SK-N-SH (cell line): ENCODE data around the gene IGF2BP3. TPM values are rescaled to one million over a fixed set of nuclear protein-coding genes. Genes with fewer than 3 reads are reported as not detected.

ENCODE experiments used
- CTCF ChIA-PET: fragments of 300-600, 350-600 bp; formaldehyde crosslinking; extraction: SDS; loops from one replicate; lab custom pipeline; 2021; lab: Yijun Ruan, JAX
- POLR2A ChIA-PET: fragments of 350-600 bp; sonication (Branson Sonifier 250); formaldehyde crosslinking; extraction: SDS; loops from one replicate; lab custom pipeline; 2020; ENCODE audit warnings: antibody characterized with exemption, inconsistent platforms; lab: Yijun Ruan, JAX
- DNase-seq: peaks from one replicate; pipeline ENCODE4 v3.0.0; 2012
- H2AFZ ChIP-seq: fragments of 200-600 bp; sonication (generic); 2 replicates; pipeline ENCODE4 v1.8.1; 2016; ENCODE audit warnings: antibody characterized with exemption, mild to moderate bottlenecking, low read depth
- H3F3A ChIP-seq: fragments of 200-600 bp; sonication (generic); replicated peaks from 2 replicates; pipeline ENCODE3; 2016; ENCODE audit warnings: antibody characterized with exemption, mild to moderate bottlenecking; ENCODE audit not compliant: insufficient read depth
- H3K27ac ChIP-seq, 2 experiments: fragments of 200-500 bp in 1 of 2; fragments of 200-600 bp in 1 of 2; sonication (Bioruptor generic) in 1 of 2; sonication (generic), shearing (Covaris generic) in 1 of 2; 2 replicates each; pipeline versions ENCODE4 v1.5.1 to v1.6.1; 2014 to 2016; ENCODE audit warnings: low read depth in 2 of 2, inconsistent platforms in 1 of 2, low read length in 1 of 2, mild to moderate bottlenecking in 1 of 2, mixed read lengths in 1 of 2
- H3K27me3 ChIP-seq: fragments of 200-600 bp; sonication (generic), shearing (Covaris generic); 2 replicates; pipeline ENCODE4 v1.6.1; 2016; ENCODE audit warnings: mixed run types; ENCODE audit not compliant: insufficient read depth
- H3K36me3 ChIP-seq, 2 experiments: fragments of 200-500 bp in 1 of 2; fragments of 200-600 bp in 1 of 2; sonication (Bioruptor generic) in 1 of 2; sonication (generic) in 1 of 2; replicated peaks in 1 of 2; 2 replicates each; pipeline versions ENCODE3 to v1.5.1; 2014 to 2016; ENCODE audit warnings: low read length in 1 of 2, mild to moderate bottlenecking in 1 of 2; ENCODE audit not compliant: insufficient read depth in 2 of 2, control insufficient read depth in 1 of 2
- H3K4me1 ChIP-seq, 2 experiments: fragments of 200-500 bp in 1 of 2; fragments of 200-600 bp in 1 of 2; sonication (Bioruptor generic) in 1 of 2; sonication (generic), shearing (Covaris generic) in 1 of 2; 2 replicates each; pipeline versions ENCODE4 v1.5.1 to v1.6.1; 2014 to 2016; ENCODE audit warnings: low read depth in 1 of 2, low read length in 1 of 2, mixed run types in 1 of 2; ENCODE audit not compliant: insufficient read depth in 2 of 2, control insufficient read depth in 1 of 2
- H3K4me2 ChIP-seq: fragments of 200-600 bp; sonication (generic), shearing (Covaris generic); 2 replicates; pipeline ENCODE4 v1.6.1; 2017; ENCODE audit warnings: mixed run types
- H3K4me3 ChIP-seq, 2 experiments: fragments of 200-500 bp in 1 of 2; fragments of 200-600 bp in 1 of 2; sonication (Bioruptor generic) in 1 of 2; sonication (generic), shearing (Covaris generic) in 1 of 2; 2 replicates each; pipeline versions ENCODE4 v1.5.1 to v1.8.1; 2014 to 2016; ENCODE audit warnings: low read depth in 2 of 2, inconsistent platforms in 1 of 2, low read length in 1 of 2, mild to moderate bottlenecking in 1 of 2, mixed read lengths in 1 of 2, moderate library complexity in 1 of 2
- H3K79me2 ChIP-seq: fragments of 200-600 bp; sonication (generic); 2 replicates; pipeline ENCODE4 v1.8.1; 2017; ENCODE audit warnings: mild to moderate bottlenecking; ENCODE audit not compliant: insufficient read depth
- H3K9ac ChIP-seq: fragments of 200-600 bp; sonication (generic); 2 replicates; pipeline ENCODE4 v1.6.1; 2017; ENCODE audit warnings: mixed run types
- H3K9me2 ChIP-seq: fragments of 200-600 bp; sonication (generic); 2 replicates; pipeline ENCODE4 v1.6.1; 2017; ENCODE audit warnings: mixed run types
- H3K9me3 ChIP-seq: fragments of 200-600 bp; sonication (generic); 2 replicates; pipeline ENCODE4 v1.6.1; 2017; ENCODE audit warnings: mixed run types, mild to moderate bottlenecking, moderate library complexity
- H4K20me1 ChIP-seq: fragments of 200-600 bp; sonication (generic); 2 replicates; pipeline ENCODE4 v1.6.1; 2017; ENCODE audit warnings: mild to moderate bottlenecking, mixed run types; ENCODE audit not compliant: insufficient read depth
- CTCF ChIP-seq: fragments of 200-600 bp; sonication (generic); IDR thresholded peaks from 2 replicates; pipeline ENCODE4 v1.6.1; 2017; ENCODE audit warnings: antibody characterized with exemption, mild to moderate bottlenecking, moderate library complexity
- EZH2phosphoT487 ChIP-seq: fragments of 200-600 bp; sonication (generic); IDR thresholded peaks from 2 replicates; pipeline ENCODE4 v1.6.1; 2017; ENCODE audit warnings: low read depth, mixed run types, mild to moderate bottlenecking, antibody characterized with exemption, moderate library complexity, borderline replicate concordance
- FOXM1 ChIP-seq: IDR thresholded peaks from 2 replicates; pipeline ENCODE4 v1.4.0; 2012; ENCODE audit warnings: low read depth, mild to moderate bottlenecking
- GATA2 ChIP-seq: sonication (generic); formaldehyde crosslinking; IDR thresholded peaks from 2 replicates; pipeline ENCODE4 v1.5.0; 2020; ENCODE audit warnings: mild to moderate bottlenecking, missing genetic modification reagents
- MAX ChIP-seq: IDR thresholded peaks from 2 replicates; pipeline ENCODE4 v1.4.0; 2012; ENCODE audit warnings: low read depth
- MEF2A ChIP-seq: IDR thresholded peaks from 2 replicates; pipeline ENCODE4 v1.4.0; 2012; ENCODE audit warnings: low read depth, borderline replicate concordance
- NFIC ChIP-seq: IDR thresholded peaks from 2 replicates; pipeline ENCODE4 v1.4.0; 2012; ENCODE audit warnings: borderline replicate concordance
- POLR2AphosphoS5 ChIP-seq: IDR thresholded peaks from 2 replicates; pipeline ENCODE4 v1.6.1; 2012; ENCODE audit warnings: low read depth, low read length
- RAD21 ChIP-seq: IDR thresholded peaks from 2 replicates; pipeline ENCODE4 v1.6.1; 2012; ENCODE audit warnings: mild to moderate bottlenecking, low read length
- RCOR1 ChIP-seq: fragments of 150-350 bp; IDR thresholded peaks from 2 replicates; pipeline ENCODE4 v1.6.1; 2017; ENCODE audit warnings: antibody characterized with exemption, low read length
- RFX5 ChIP-seq: IDR thresholded peaks from 2 replicates; pipeline ENCODE4 v1.6.1; 2012; ENCODE audit warnings: mild to moderate bottlenecking, improper control_type of control experiment, low read length
- RXRA ChIP-seq: IDR thresholded peaks from 2 replicates; pipeline ENCODE4 v1.4.0; 2012; ENCODE audit warnings: low read depth, mild to moderate bottlenecking, borderline replicate concordance
- SIN3A ChIP-seq: IDR thresholded peaks from 2 replicates; pipeline ENCODE4 v1.6.1; 2012; ENCODE audit warnings: low read depth, mild to moderate bottlenecking, low read length, moderate library complexity, borderline replicate concordance
- SMC3 ChIP-seq: IDR thresholded peaks from 2 replicates; pipeline ENCODE4 v1.6.1; 2012; ENCODE audit warnings: low read depth, low read length, improper control_type of control experiment
- TAF1 ChIP-seq: IDR thresholded peaks from 2 replicates; pipeline ENCODE4 v1.6.1; 2012; ENCODE audit warnings: low read depth, mild to moderate bottlenecking, low read length, moderate library complexity, borderline replicate concordance
- TEAD4 ChIP-seq: IDR thresholded peaks from 2 replicates; pipeline ENCODE4 v1.4.0; 2012; ENCODE audit warnings: mild to moderate bottlenecking, borderline replicate concordance; ENCODE audit not compliant: insufficient read depth
- USF1 ChIP-seq: IDR thresholded peaks from 2 replicates; pipeline ENCODE4 v1.4.0; 2012; ENCODE audit warnings: low read depth, borderline replicate concordance
- USF2 ChIP-seq: fragments of 150-350 bp; IDR thresholded peaks from 2 replicates; pipeline ENCODE4 v1.6.1; 2017; ENCODE audit warnings: antibody characterized with exemption, low read length, low read depth, borderline replicate concordance
- YY1 ChIP-seq: IDR thresholded peaks from 2 replicates; pipeline ENCODE4 v1.4.0; 2012; ENCODE audit warnings: low read depth, mild to moderate bottlenecking
- WGBS: methylation state at CpG from one replicate; pipeline ENCODE4 v1.1.6; 2017; ENCODE audit warnings: low lambda C conversion rate; 5-methylcytosine and 5-hydroxymethylcytosine counted together
- polyA plus RNA-seq, 3 experiments: library from polyadenylated mRNA; depleted of rRNA; stranded (reverse); fragments of >200 nt; gene quantifications; 2 replicates each; pipeline ENCODE4 v1.2.3, GENCODE V29; 2012

Gene IGF2BP3
- polyA plus RNA-seq, 1 of the 3 experiments (the other 2 are of a cell fraction): 34.4 TPM

GRCh38 chr7:23369695-23370404 is 100.4 kb downstream of the IGF2BP3 start:
- H3K79me2 ChIP-seq: peaks cover 89% of the 10 kb centered on the region
- peaks cover 66% of the 10 kb centered on the region for H4K20me1 ChIP-seq

GRCh38 chr7:23369100-23369499 is 101.2 kb downstream of the IGF2BP3 start:
- H3K4me1 ChIP-seq: peaks cover 7 to 16% of the 10 kb centered on the region in 2 experiments; a peak in 3 of 4 replicates
- no peak overlapping the region for H3K9ac ChIP-seq
- no peak overlapping the region for H3K4me2 ChIP-seq
- no peak for DNase-seq
- CTCF ChIA-PET: no interaction called here
- POLR2A ChIA-PET: no interaction called here
- peaks cover 16% of the 10 kb centered on the region for H3F3A ChIP-seq
- H4K20me1 ChIP-seq: peaks cover 62% of the 10 kb centered on the region
- no peak overlapping the region for H3K27ac ChIP-seq
- H2AFZ ChIP-seq: no peak overlapping the region
- H3K9me3 ChIP-seq: no peaks in the 10 kb centered on the region
- H3K9me2 ChIP-seq: no peaks in the 10 kb centered on the region
- no peak overlapping the region for H3K4me3 ChIP-seq
- WGBS: 96% methylated on average over 4 of the region's 4 CpGs
- peaks cover 89% of the 10 kb centered on the region for H3K79me2 ChIP-seq
- H3K36me3 ChIP-seq: peaks cover 0 to 48% of the 10 kb centered on the region in 2 experiments
- H3K27me3 ChIP-seq: no peaks in the 10 kb centered on the region
- TF ChIP-seq CTCF (no peak), RFX5 (no peak), RXRA (no peak), POLR2AphosphoS5 (no peak), MEF2A (no peak), SMC3 (no peak), TEAD4 (no peak), FOXM1 (no peak), GATA2 (CRISPR knock-in tag) (no peak), EZH2phosphoT487 (no peak), USF2 (no peak), YY1 (no peak), TAF1 (no peak), MAX (no peak), USF1 (no peak)

More at GRCh38 chr7:23369695-23370404, 100.4 kb downstream of the IGF2BP3 start:
- CTCF ChIA-PET: no interaction called here
- Histone ChIP-seq H3F3A (peaks cover 24% of the 10 kb centered on the region), H3K9ac (no peak overlapping the region), H3K27ac (no peak overlapping the region), H3K4me3 (no peak overlapping the region), H3K27me3 (no peaks in the 10 kb centered on the region), H3K4me2 (no peak overlapping the region), H3K4me1 (peaks cover 7 to 23% of the 10 kb centered on the region in 2 experiments; a peak in 3 of 4 replicates), H3K36me3 (peaks cover 0 to 45% of the 10 kb centered on the region in 2 experiments), H3K9me2 (no peaks in the 10 kb centered on the region), H3K9me3 (no peaks in the 10 kb centered on the region), H2AFZ (no peak overlapping the region)
- DNase-seq: no peak
- TF ChIP-seq SIN3A (no peak), RAD21 (no peak), NFIC (no peak), RCOR1 (no peak), CTCF (no peak), MEF2A (no peak)
- WGBS: 95% methylated on average over 5 of the region's 5 CpGs
- POLR2A ChIA-PET: no interaction called here
